ENCODE measurements around the gene MBP.

The MBP gene

DNA sequence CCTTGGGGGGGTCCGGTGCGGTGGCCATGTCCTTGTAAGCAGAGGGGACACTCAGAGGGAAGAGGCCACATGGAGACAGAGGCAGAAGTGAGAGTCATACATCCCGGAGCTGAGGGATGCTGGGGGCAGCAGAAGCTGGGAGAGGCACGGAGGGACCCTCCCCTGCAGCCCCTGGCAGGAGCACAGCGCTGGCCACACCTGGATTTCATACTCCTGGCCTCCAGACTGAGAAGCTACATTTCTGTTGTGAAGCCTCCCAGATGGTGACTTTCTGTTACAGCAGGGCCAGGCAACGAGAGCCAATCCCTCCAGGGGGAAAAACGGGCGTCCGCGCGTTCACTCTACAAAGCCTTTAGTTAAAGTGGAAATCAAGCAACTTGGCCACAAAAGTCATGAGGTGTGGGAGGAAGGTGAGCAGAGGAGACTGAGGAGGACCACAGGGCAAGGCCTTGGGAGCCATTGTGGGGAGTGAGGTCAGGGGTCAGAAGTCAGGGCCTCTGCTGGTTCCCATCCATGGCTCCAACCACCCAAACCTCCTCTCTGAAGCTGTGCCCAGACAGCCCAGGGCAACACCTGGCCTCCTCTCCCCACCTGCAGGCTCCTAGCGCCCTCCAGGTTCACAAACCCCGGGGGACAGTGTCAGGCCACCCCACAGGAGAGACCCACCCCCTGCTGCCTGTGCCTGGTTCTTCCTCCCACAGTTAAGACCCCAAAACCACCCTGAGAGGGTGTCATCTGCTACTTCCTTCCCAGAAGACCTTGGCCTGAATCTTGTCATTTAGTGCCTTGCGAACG lies 4.5 kb upstream of the MBP start:
- no peak overlapping the region for H3K27ac Mint-ChIP-seq (ENCODE audit: low read depth)
- H3K36me3 Mint-ChIP-seq (ENCODE audit: insufficient read depth): peaks cover 13% of the 10 kb centered on the region
- H3K9me3 Mint-ChIP-seq: no peaks in the 10 kb centered on the region
- DNase-seq (ENCODE audit: low spot score in 2 of 2): no peak
- ATAC-seq (replicated peaks; ENCODE audit: extremely low read depth, poor library complexity, severe bottlenecking): no peak
- no peaks in the 10 kb centered on the region for H3K27me3 Mint-ChIP-seq
- H3K4me1 Mint-ChIP-seq: peaks cover 59% of the 10 kb centered on the region
- no peak overlapping the region for H3K4me3 Mint-ChIP-seq

DNA sequence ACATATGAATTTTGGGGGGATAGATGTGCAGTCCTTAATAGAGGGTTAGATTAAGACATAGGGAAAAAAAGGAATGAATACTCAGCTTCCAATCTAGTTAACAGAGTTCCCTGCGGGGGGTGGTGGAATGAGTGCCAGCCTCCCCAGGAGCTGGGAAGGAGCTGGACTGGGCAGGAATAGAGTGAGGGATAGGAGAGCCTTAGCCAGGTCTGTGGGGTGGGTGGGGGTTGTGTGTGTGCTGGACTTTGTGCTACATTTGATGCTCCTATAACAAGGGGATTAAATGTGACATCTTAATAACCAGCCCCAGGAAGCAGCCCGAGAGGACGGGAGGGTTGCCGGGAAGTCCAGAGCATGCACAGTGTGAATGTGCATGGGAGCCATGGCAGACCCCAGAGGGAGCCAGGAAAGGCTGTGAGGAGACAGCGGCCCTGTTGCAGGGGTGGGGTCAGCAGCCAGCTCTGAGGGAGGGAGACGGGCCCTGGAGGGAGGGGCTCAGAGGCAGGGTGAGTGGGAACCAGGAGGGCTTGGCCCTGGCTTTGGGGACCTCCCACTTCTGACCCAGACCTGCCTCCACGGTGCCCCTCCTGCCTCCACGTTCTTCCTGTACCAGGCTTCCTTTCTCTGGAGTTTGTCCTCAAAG lies 3.6 kb upstream of the MBP start:
- DNase-seq (ENCODE audit: low spot score in 2 of 2) (no peak), ATAC-seq (replicated peaks; ENCODE audit: extremely low read depth, poor library complexity, severe bottlenecking) (no peak)
- H3K27ac Mint-ChIP-seq (ENCODE audit: low read depth): peak overlapping the region; percentile 76
- H3K4me1 Mint-ChIP-seq: peaks cover 55% of the 10 kb centered on the region
- peaks cover 14% of the 10 kb centered on the region for H3K36me3 Mint-ChIP-seq (ENCODE audit: insufficient read depth)
- no peak overlapping the region for H3K4me3 Mint-ChIP-seq
- H3K9me3 Mint-ChIP-seq: no peaks in the 10 kb centered on the region
- no peaks in the 10 kb centered on the region for H3K27me3 Mint-ChIP-seq

DNA sequence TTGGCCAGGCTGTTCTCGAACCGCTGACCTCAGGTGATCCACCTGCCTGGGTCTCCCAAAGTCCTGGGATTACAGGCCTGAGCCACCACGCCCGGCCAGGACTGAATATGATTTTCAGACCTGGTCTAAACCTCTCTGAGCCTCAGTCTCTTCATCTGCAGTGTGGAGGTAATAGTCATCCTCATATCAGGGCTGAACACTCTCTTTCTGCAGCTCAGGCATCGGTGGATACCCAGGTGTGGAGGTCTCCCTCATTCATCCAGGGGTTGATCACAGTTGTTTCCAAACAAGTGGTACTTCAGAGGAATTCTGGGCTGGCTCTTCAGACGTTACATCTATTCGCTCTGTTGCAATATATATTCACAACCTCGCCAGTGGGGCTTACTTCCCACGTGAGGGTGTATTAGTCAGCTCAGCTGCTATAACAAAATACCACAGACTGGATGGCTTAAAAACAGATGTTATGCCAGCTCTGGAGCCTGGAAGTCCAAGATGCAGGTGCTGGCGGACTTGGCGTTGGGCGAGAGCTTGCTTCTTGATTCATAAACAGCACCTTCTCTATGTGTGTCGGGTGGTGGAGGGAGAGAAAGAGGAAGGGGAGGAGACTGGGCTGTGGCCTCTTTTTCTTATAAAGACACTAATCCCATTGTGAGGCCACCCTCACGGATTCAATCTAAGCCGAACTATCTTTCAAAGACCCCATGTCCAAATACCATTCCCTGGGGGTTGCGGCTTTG lies 2.9 kb upstream of the MBP start:
- DNase-seq (ENCODE audit: low spot score in 2 of 2) (no peak), ATAC-seq (replicated peaks; ENCODE audit: extremely low read depth, poor library complexity, severe bottlenecking) (no peak)
- H3K4me3 Mint-ChIP-seq: no peak overlapping the region
- H3K36me3 Mint-ChIP-seq (ENCODE audit: insufficient read depth): peaks cover 18% of the 10 kb centered on the region
- no peaks in the 10 kb centered on the region for H3K9me3 Mint-ChIP-seq
- peak overlapping the region; percentile 76 for H3K27ac Mint-ChIP-seq (ENCODE audit: low read depth)
- H3K4me1 Mint-ChIP-seq: peaks cover 55% of the 10 kb centered on the region
- H3K27me3 Mint-ChIP-seq: no peaks in the 10 kb centered on the region

- peak overlapping the region; percentile 65 for H3K27ac Mint-ChIP-seq (ENCODE audit: low read depth)
Observed at GRCh38 chr18:77134611-77135010, 2.0 kb upstream of the MBP start.

DNA sequence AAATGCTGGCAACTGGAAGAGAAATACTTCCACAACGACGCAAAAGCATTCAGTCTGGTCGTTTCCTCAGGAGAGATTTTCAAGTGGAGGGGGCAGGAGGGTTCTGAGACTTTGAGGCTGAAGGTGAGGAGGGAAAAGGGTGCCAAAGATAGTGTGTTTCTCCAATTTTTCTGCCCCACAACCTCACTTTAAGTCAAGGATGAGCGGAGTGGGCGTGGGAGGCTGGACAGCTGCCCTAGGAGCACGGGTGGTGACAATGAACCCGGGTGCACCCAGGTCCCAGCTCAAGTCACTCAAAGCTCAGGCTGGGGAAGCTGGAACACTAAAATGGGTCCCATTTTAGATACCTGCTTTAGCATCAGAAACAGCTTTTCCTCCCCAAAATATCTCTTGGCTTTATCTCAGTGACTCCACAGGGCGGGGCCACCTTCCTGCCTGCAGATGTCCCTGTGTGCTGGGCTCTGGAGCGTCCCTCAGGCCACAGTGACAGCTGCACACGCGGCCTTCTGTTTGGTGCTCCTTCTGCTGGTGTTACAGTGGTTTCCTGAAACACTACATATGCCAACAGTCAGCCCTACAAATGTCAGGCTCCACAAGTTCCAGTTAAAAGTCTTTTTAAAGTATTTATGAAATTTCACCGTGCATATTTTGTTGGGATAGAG lies 1.4 kb upstream of the MBP start:
- ATAC-seq (replicated peaks; ENCODE audit: extremely low read depth, poor library complexity, severe bottlenecking): no peak
- peak in 1 of 2 donors; percentile 11 for DNase-seq (ENCODE audit: low spot score in 2 of 2)
- no peaks in the 10 kb centered on the region for H3K9me3 Mint-ChIP-seq
- H3K27ac Mint-ChIP-seq (ENCODE audit: low read depth): peak overlapping the region; percentile 65
- peaks cover 25% of the 10 kb centered on the region for H3K36me3 Mint-ChIP-seq (ENCODE audit: insufficient read depth)
- H3K27me3 Mint-ChIP-seq: no peaks in the 10 kb centered on the region
- peaks cover 58% of the 10 kb centered on the region for H3K4me1 Mint-ChIP-seq
- H3K4me3 Mint-ChIP-seq: peak overlapping the region; percentile 64

More at GRCh38 chr18:77134611-77135010, 2.0 kb upstream of the MBP start:
- H3K27me3 Mint-ChIP-seq: no peaks in the 10 kb centered on the region
- H3K4me1 Mint-ChIP-seq: peaks cover 54% of the 10 kb centered on the region
- no peaks in the 10 kb centered on the region for H3K9me3 Mint-ChIP-seq
- DNase-seq (ENCODE audit: low spot score in 2 of 2) (no peak), ATAC-seq (replicated peaks; ENCODE audit: extremely low read depth, poor library complexity, severe bottlenecking) (no peak)
- H3K4me3 Mint-ChIP-seq: peak overlapping the region; percentile 18
- peaks cover 19% of the 10 kb centered on the region for H3K36me3 Mint-ChIP-seq (ENCODE audit: insufficient read depth)

GRCh38 chr18:77133051-77133834 lies 660 bp upstream of the MBP start:
- Mint-ChIP-seq H3K27me3 (no peaks in the 10 kb centered on the region), H3K4me1 (peaks cover 65% of the 10 kb centered on the region), H3K4me3 (peak overlapping the region; percentile 64), H3K9me3 (no peaks in the 10 kb centered on the region), H3K36me3 (ENCODE audit: insufficient read depth) (peaks cover 28% of the 10 kb centered on the region), H3K27ac (ENCODE audit: low read depth) (peak overlapping the region; percentile 65)
- DNase-seq (ENCODE audit: low spot score in 2 of 2): peak in 1 of 2 donors; percentile 9
- no peak for ATAC-seq (replicated peaks; ENCODE audit: extremely low read depth, poor library complexity, severe bottlenecking)

- peak overlapping the region; percentile 99 for H3K4me3 Mint-ChIP-seq
- peaks cover 39% of the 10 kb centered on the region for H3K36me3 Mint-ChIP-seq (ENCODE audit: insufficient read depth)
- no peaks in the 10 kb centered on the region for H3K9me3 Mint-ChIP-seq
- H3K4me1 Mint-ChIP-seq: peaks cover 71% of the 10 kb centered on the region
- peak in 1 of 2 donors; percentile 20 for DNase-seq (ENCODE audit: low spot score in 2 of 2)
- H3K27ac Mint-ChIP-seq (ENCODE audit: low read depth): peak overlapping the region; percentile 97
- no peak for ATAC-seq (replicated peaks; ENCODE audit: extremely low read depth, poor library complexity, severe bottlenecking)
- H3K27me3 Mint-ChIP-seq: no peaks in the 10 kb centered on the region
Observed at GRCh38 chr18:77131652-77132368, 773 bp downstream of the MBP start.

DNA sequence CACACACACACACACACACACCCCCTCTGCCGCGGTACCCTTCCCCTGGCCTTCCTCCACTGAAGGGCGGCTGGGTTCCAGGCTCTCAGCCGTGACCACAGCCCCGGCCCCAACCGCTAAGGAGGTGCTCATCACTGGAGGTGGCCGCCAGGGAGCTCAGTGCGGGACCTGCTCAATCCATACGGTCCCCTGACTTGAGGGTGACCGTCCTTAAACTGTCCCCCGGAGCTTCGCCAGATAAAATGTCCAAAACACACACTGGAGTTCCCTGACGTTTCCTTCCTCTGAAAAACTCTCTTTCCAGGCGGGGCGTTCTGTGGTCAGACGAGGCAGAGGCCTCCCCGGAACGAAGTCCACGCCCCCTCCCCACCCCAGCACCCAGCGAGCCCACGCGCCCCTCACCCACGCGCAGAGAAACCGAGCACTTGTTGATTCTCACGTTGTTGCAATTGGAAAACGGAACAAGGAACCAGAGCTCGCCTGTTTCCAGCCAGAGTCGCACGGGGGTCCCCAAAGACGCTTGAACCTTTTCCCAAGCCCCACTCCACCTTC lies 1.4 kb downstream of the MBP start:
- H3K27ac Mint-ChIP-seq (ENCODE audit: low read depth): peak overlapping the region; percentile 97
- peak overlapping the region; percentile 99 for H3K4me3 Mint-ChIP-seq
- no peaks in the 10 kb centered on the region for H3K9me3 Mint-ChIP-seq
- DNase-seq (ENCODE audit: low spot score in 2 of 2): peak in 1 of 2 donors; percentile 18
- no peaks in the 10 kb centered on the region for H3K27me3 Mint-ChIP-seq
- peaks cover 73% of the 10 kb centered on the region for H3K4me1 Mint-ChIP-seq
- H3K36me3 Mint-ChIP-seq (ENCODE audit: insufficient read depth): peaks cover 39% of the 10 kb centered on the region
- no peak for ATAC-seq (replicated peaks; ENCODE audit: extremely low read depth, poor library complexity, severe bottlenecking)

DNA sequence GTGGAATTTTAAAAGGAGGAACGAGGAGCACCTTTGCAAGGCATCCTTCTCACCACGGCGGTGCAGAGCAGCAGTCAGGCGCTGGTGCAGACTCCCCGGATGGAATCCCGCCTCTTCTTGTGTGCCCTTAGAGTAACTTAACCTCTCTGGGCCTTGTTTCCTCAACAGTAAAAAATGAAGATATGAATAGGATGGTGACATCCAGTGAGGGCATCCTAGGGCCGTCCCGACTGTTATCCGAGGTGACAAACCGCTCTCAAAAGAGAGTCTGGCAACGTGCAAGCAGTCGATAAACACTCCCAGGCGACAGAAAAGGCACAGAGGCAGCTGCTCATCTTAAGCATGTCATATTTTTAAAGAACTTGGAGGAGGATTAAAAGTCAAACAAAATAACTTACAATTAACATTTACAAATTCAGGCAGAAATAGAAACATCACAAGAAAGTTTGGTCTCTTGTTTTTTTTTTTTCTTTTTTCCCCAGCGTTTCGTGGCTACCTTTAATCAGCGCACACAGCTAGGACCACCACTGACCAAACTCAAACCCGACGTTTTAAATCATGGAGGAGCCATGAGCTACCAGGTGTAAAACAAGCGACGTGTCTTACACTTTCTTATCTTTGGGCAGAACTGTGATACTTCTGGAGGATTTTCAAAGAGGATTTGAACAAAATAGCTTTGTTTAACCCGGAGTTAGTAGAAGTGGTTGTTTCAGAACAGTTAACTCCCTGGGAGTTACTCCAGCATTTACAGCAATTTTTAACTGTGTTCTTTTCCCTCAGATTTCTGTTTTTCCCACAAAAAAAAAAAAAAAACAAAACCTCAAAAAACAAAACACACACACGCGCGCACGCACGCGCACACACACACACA lies 2.1 kb downstream of the MBP start:
- peak overlapping the region; percentile 97 for H3K27ac Mint-ChIP-seq (ENCODE audit: low read depth)
- peaks cover 39% of the 10 kb centered on the region for H3K36me3 Mint-ChIP-seq (ENCODE audit: insufficient read depth)
- no peaks in the 10 kb centered on the region for H3K27me3 Mint-ChIP-seq
- peak; percentile 21 to 48 for DNase-seq (ENCODE audit: low spot score in 2 of 2)
- ATAC-seq (replicated peaks; ENCODE audit: extremely low read depth, poor library complexity, severe bottlenecking): peak; percentile 20
- peak overlapping the region; percentile 99 for H3K4me3 Mint-ChIP-seq
- no peaks in the 10 kb centered on the region for H3K9me3 Mint-ChIP-seq
- H3K4me1 Mint-ChIP-seq: peaks cover 74% of the 10 kb centered on the region

- H3K36me3 Mint-ChIP-seq (ENCODE audit: insufficient read depth): peaks cover 46% of the 10 kb centered on the region
Observed at GRCh38 chr18:77129150-77129551, 3.4 kb downstream of the MBP start.

More at GRCh38 chr18:77129150-77129551, 3.4 kb downstream of the MBP start:
- Mint-ChIP-seq H3K27me3 (no peaks in the 10 kb centered on the region), H3K27ac (ENCODE audit: low read depth) (peak overlapping the region; percentile 97), H3K4me3 (peak overlapping the region; percentile 99), H3K4me1 (peaks cover 80% of the 10 kb centered on the region), H3K9me3 (no peaks in the 10 kb centered on the region)
- ATAC-seq (replicated peaks; ENCODE audit: extremely low read depth, poor library complexity, severe bottlenecking): no peak
- no peak for DNase-seq (ENCODE audit: low spot score in 2 of 2)

Data from central memory CD8-positive, alpha-beta T cell (primary cell).